Stimulated activated CD8-positive, alpha-beta memory T cell treated with anti-CD3 and anti-CD28 coated beads, Interleukin-12 subunit alpha, Interleukin-12 subunit beta, amount 100 ng/mL, for 1 hour (primary cell): ENCODE data around the gene RPN2.

Experiments
- DNase-seq: peaks from one replicate; pipeline ENCODE4 v3.0.0-alpha.2; 2020; ENCODE audit warnings: low read depth

Gene RPN2

DNA sequence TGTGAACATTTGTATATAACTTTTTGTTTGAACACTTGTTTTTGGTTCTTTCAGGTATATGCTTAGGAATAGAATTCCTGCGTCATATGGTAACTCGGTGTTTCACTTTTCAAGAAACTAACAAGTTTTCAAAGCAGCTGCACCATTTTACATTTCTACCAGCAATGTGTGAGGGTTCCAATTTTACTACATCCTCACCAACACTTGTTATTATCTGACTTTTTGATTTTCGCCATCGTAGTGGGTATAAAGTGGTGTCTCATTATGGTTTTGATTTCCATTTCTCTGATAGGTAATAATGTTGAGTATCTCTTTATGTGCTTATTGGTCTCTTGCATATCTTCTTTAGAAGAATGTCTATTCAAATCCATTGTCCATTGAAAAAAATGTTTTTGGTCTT, 39.8 kb downstream of the RPN2 start:
- no peak for DNase-seq

DNA sequence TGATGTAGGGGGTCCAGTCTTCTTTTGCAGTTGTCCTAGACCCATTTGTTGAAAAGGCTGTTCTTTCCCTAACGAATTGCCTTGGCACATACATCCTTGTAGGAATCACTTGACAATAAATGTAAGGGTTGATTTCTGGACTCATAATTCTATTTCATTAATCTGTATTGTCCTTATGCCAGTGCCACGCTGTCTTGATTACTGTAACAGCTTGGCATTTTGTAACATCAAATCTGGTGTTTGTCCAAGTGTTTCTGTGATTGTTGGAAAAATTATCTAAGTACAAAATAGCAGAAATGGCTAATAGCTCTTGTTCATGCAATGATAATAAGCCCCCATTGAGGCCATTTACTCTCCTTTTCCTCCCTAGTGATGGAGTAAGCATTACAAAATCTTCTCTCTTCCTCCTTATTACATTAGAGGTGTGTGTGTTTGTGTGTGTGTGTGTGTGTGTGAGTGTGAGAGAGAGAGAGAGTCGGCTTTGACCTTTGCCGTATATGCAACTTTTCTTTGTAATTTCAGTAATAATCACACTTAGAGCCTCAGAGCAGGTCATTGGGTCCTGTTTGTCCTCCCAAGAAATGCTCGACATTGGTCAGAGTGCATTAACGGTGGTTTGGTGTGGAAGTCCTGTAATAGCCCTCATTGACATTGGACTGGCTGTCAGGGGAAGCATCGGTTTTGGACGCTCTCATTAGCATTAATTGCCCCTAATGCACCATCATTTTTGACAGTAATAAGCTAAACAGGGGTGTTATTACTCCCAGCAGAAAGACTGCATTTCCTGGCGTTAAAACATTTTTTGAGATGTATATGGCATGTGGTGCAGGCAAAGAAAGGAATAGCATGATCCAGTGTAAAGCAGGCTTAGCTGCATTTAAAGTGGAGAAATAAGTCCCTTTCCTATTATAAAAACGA, 40.9 kb downstream of the RPN2 start:
- DNase-seq = no peak

DNA sequence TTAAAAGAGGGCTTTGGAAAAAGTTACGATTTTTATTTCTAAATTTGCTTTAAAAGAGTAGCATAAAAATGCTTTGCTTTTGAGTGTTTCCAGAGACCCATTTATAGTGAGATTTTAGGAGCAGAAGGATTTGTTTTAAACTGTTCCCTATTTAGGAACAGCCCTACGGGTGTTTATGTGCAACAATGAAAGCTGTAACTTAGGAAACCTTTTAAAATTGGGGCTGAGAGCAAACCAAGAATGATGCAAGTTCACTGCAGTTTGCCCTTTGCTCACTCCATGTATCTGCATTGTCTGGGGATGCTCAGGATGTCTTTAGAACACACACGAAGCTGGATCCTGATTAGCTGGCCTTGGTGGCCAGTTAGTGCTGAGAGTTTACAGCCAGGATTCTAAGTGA, 41.6 kb downstream of the RPN2 start:
- DNase-seq = no peak

DNA sequence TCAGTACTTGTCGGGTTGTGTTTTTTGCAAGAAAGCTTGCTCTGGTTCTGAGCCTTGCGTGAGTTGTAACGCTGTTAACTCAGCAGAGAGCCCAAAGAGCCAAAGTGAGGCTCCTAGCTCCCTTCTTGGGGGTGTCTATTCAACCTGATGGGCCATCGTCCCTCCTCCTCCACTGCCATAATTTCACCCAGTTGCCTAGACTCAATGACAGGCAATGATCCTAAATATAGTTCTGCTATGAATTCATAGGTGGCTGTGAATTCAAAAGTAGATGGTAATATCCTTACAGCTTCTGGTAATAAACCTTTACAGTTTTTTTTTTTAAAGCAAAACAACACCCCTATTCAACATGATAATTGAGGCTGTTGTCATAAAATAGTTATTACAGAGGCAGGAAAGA, 43.0 kb downstream of the RPN2 start:
- no peak for DNase-seq

DNA sequence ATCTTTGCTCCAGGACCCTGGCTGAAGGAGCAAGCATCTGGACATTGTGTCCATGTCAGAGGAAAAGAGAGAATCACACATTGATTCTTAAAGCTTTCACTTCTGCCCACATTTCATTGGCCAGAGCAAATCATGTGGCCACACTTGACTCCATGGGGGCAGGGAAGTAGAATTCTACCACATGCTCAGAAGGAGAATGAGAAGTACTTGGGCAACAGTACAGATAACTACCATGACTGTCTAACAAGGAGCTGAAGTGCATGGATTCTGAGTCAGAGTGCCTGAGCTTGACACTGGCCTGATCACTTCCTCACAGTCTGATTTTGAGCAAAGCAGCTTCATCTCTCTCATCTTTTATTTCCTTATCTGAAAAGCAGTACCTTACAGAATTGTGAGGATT, 43.9 kb downstream of the RPN2 start:
- no peak for DNase-seq

DNA sequence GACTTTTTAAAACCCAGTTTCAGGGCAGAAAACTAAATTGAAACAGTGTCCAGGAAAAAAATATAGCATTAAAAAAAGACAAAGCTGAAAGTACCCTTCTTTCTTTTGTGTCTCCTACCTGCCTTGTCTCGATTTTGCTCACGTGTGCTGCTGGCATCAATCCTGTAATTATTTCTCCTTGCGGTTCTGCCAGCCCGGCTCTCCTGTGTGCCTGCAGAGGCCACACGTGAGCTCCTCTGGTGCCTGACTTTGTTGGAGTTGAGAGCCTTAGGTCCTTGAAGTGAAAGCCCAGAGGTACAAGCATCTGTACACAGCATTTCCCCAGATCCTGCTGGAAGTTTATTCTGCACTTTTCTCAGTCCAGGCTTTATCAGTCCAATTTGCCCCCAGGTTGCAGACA, 46.0 kb downstream of the RPN2 start:
- no peak for DNase-seq

DNA sequence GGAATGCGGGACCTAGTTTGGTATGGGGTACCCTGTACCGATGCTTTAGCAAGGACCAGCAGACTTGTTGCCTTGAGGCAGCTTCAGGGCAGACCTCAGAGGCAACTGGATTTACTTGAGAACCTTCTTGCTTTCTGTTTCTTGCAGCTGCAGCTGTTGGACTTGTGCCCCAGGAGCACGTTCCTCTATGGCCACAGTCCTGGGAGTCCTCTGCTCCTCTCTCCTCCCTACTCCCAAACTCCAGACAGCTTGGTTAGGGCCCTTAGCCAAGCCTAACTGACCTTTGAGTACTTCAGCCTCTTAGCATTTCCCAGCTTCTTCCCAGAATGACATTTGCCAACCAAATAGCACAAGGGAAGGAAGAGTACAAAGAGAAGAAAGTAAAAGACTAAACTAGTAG, 47.8 kb downstream of the RPN2 start:
- DNase-seq = no peak

DNA sequence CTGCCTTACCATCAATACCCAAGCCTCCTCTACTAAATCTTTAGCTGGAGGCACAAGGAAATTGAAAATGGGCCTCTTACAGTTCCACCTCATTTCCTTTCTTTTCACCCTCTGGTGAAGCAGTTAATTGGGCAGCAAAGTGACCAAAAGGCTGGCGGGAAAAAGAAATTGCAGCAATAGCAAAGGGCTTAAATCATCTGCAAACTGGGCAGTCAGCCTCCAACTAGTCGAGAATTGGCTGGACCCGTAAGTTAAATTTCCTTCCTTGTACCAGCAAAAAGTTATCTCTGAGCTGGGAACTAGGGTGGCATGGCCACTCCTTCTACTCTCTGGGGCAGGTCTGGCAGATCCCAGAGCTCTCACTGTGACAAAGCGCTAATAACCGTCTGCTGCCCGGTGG, 49.0 kb downstream of the RPN2 start:
- DNase-seq = no peak

DNA sequence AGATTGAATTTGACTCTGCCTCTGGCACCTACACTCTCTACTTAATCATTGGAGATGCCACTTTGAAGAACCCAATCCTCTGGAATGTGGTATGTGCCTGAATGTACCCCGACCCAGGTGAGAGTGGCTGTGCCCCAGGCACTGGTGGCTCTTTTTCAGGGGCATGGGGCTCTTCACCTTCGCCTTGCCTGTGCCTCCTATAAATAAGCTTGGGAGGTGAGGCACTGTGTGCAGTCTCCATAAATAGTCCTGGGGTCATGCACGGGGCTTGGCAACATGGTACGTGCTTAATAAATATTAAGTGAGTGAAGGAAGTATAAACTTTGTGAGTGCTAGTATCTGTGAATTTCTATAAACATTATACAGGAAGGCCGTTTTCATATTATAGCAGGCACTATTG, 49.5 kb downstream of the RPN2 start:
- DNase-seq = no peak

DNA sequence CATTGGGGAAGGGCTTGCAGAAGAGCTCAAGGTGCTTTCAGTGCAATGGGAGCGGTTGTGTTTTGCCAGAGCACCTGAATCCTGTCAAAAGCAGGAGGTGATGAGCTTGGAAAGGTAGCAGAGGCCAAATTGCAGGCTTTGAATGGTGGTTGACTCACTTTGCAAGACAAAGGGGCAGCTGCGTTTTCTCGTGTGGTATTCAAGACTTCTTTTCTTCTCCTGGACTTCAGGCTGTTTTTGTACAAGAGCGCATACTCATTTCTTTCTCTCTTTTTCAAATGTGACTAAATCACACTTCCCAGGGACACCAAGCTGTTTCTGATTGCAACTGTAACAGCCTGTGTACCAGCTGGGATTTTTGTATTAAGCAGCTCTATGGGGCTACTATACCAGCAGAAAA, 50.2 kb downstream of the RPN2 start:
- no peak for DNase-seq

DNA sequence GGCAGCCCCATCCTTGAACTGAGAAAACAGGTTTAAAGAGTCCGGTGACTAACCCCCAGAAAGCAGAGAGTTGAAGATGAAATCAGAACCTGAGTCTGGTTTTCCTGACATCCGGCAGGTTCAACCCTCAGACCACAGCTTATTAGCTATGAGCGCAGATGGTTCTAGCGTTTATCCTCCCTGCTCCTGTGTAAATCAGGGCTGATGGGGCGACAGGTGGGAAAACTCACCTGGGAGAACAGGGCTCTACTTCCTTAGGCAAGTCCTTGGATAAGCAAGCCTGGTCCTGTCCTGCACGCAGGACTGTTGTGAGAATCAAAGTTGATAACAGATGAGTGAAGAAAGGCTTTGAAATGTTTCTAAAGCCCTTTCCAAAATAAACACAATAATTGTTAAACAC, 51.1 kb downstream of the RPN2 start:
- no peak for DNase-seq

DNA sequence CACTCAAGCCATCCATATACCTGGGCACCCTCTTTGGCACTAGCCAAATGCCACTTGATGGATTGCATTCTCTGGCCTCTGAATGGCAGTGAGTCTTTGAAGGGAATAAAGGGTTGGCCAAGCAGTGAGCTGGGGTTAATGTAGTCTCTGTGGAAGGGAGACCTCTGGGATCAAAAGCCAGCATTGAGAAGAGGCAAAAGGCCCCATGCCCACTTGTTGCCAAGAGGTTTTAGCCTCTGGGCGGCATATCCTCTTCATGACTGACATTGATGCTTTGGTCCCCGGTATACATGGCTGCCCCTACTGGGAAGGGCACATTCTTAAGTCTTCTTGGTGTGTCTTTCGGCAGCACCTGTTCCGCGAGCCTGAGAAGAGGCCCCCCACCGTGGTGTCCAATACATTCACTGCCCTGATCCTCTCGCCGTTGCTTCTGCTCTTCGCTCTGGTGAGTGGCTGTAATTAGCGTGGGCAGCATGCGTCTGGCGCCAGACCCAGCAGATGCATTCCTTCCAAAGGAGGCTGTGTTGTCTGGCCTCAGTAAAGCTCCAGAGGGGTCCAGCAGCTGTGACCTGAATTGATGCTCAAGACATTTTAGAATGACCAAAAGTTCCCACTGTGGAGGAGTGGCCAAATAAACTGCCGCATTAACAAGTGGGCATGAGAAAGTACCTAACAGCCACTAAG, 53.0 kb downstream of the RPN2 start:
- DNase-seq = no peak

DNA sequence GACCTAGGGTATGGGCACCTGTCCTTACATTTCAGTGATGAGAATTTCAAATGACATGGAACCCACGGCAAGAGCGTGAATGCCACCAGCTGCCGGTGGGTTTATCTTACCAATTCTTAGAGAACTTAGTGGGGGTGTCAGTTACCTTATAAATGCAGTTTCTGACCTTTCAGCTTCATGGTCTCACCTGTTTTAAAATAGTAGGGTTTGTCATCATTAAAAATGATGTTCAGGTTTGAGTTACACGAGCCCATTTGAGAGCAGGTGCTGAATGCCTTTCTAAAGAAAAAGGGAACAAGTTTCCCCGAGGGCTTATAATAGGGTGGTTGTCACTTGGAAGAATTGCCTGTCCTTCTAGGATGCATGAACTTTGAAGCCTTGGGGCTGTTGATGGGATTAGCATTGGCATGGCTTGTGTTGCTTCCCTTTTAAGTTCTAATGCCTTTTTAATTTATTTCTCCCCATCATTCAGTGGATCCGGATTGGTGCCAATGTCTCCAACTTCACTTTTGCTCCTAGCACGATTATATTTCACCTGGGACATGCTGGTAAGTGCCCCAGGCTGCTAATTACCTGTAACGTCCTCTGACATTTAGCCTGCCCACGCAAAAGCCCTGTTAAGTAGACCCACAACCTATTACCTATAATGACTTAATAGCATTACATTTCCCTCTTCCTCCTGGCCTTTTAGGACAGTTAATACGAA, 54.6 kb downstream of the RPN2 start:
- DNase-seq = no peak

DNA sequence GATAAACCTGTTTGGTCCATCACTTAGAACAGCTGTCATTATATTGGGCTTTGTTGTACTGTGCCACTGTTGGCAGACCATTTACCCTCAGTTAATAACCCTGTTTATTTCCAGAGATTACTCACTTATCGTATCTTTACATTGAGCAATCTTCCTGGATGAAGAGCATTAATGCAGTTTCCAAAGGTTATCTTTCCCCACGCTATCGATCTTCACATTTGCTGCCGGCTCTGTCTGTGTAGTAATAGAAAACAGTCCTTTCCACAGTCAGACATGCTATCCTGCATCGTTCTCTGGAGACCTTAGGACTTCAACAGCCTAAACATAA, 55.1 kb downstream of the RPN2 start:
- DNase-seq = no peak

DNA sequence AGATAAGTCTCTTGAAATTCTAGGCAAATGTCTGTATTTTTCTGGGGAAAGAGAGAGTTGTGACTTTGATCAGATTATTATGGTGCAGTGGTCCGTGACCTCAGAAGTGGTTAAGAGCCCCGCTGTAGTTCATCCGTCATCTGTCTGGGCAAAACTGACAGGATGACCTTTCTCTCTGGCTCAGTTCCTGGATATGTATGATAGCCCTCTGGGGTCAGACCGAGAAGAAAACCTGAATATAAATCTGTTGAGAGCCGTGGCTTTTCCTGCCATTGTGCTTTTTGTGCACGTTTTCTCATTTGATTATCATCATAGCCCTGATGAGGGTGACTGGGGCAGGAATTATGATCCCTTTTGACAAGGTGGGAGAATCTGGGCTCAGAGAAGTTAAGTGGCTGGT, 55.9 kb downstream of the RPN2 start:
- no peak for DNase-seq

DNA sequence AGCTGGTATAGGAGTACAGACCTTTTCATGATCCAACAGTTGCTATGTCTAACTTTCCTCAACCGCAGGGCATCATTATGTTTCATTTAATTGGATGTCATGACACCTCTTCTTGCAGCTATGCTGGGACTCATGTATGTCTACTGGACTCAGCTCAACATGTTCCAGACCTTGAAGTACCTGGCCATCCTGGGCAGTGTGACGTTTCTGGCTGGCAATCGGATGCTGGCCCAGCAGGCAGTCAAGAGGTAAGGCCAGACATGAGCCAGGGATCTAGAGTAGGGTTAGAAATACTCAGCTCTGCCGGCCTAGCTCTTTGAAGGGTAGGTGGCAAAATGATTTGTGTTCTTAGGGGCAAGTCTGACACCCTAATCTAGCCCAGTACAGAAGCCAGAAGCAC, 57.3 kb downstream of the RPN2 start:
- no peak for DNase-seq

DNA sequence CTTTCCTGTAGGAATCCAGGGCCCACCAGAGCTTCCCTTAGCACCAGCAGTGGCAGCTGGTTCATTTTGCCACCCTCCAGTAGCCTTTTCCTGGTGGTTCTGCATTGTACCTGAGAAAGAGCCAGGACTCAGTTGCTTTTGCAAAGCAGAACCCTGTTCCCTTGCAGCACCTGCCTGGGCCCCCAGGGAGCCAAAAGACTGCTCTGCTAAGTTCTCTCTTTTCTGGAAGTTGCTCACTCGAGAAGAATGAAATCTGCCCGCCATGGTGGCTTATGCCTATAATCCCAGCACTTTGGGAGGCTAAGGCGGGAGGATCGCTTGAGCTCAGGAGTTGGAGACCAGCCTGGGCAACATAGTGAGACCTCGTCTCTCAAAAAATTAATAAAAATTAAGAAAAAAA, 58.5 kb downstream of the RPN2 start:
- no peak for DNase-seq

DNA sequence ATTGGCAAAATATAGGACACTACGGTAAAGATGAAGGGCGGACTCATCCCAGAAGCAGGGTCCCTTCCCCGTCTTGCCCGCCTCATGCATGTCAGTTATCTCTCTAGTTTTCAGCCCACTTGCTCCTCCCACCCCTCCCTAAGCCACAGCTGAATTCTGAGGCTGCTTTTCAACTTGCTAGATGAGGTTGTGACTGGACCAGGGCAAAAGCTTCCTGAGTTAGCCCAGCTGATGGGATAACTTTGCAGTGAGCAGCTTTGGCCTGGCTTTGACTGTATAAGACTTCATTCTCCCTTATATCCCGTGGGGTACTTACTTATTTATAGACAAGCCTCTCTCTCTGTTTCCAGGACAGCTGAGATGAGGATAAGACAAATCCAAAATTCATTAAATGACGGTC, 59.3 kb downstream of the RPN2 start:
- no peak for DNase-seq

DNA sequence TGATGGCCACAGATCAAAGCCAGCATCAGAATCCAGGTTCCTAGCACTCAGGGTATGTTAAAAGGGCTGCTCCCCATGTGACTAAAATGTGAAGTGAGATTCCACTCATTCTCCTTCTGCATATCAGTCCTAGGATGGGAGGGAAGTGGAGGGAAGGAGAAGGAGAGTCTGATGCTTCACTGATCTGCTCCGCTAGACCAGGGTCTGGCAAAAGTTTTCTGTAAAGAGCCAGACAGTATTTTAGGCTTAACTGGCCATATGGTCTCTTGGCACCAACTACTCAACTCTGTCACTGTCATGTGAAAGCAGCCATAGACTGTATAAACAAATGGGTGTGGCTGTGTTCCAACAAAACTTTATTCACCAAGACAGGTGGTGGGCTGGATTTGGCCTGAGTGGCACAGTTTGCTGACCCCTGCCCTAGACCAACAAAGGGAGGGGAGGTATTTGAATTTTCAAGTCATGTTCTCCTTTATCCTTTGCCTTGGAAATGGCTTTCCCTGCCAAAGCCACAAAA, 59.9 kb downstream of the RPN2 start:
- DNase-seq = no peak

DNA sequence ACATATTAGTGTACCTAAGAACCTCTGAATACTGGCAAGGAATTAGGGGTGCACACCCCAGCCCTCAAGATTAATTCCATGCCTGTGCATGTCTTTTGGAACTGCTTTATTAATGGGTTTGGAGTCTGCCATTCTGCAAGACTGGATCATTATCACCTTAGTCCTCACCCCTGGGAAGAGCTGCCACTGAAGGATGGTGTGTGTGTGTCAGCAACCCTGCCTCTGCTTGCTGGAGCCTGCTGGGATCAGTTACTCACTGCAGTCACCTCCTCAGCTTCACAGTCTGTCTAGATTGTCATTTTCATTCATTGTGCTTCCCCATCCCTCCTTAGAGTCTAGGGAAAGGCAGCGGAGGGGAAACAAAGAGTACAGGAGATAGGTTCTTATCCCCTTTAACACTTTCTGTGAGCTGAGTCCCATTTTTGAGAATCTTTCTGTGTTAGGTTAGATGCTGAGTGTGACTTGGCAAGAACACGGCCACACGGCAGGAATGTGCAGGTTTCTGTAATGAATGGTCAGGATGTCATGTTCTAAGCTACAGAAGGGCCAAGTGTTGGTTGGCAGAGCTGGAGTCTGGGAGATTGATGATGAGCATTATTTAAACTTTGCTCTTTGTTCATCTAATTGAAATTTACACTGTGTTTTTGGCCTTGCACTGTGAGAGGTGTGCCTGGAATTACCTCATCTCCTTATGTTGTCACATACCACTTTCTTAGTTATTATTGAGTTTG, 61.4 kb downstream of the RPN2 start:
- DNase-seq = no peak

DNA sequence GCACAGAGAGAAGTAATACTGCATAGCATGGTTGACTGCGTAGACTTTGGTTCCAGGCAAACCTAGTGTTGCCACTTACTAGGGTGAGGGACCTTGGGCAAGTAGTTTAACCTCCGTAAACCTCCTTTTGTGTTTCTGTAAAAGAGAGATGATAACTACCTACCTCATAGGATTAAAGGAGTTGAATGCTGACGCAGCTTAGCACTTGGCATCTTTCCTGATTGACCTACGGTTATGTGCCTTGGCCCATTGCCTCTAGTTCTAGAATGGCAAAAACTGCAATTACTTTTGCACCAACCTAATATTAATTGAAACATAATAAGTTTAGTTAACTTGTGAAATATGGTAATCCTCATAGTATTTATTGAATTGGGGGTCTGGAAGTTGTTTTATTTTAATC, 63.4 kb downstream of the RPN2 start:
- DNase-seq = no peak
